ENCODE results near the gene FOSL1.

The FOSL1 gene

DNA sequence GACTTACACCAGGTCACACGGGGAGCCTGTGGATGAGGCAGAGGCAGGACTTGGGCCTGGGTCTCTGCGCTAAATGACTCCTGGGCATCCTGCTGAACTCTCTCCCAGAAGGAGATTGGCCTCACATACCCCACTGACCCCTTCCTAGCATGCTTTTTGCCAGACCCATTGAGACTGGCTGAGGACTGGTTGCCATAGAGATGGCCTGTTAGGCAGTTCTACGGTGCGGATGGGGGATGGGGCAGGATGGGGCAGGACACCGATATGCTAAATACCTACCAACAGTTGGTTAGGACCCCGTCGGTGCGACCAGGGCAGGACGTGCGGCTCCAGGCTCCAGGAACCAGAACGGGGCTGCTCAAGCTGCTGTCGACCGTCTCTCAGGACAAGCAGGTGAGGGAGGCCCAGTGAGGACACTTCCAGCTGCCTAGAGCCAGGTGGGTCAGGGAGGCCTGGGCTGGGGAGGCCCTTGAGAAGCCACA is 45.3 kb upstream of the FOSL1 start, which contains the start of gene TSGA10IP:
Gene TSGA10IP, plus strand, starts transcription at position 51 of the 482 bp plus-strand sequence. Its CDS starts 196 bp downstream, at position 247.
- Mint-ChIP-seq H3K4me1 (peaks cover 6% of the 10 kb centered on the region), H3K36me3 (ENCODE audit: low read depth) (no peaks in the 10 kb centered on the region), H3K9me3 (no peaks in the 10 kb centered on the region), H3K27ac (no peak within 1 kb of the TSS), H3K27me3 (ENCODE audit: low read depth) (peaks cover 12% of the 10 kb centered on the region), H3K4me3 (no peak within 1 kb of the TSS)
- TF ChIP-seq, protein P1, sequence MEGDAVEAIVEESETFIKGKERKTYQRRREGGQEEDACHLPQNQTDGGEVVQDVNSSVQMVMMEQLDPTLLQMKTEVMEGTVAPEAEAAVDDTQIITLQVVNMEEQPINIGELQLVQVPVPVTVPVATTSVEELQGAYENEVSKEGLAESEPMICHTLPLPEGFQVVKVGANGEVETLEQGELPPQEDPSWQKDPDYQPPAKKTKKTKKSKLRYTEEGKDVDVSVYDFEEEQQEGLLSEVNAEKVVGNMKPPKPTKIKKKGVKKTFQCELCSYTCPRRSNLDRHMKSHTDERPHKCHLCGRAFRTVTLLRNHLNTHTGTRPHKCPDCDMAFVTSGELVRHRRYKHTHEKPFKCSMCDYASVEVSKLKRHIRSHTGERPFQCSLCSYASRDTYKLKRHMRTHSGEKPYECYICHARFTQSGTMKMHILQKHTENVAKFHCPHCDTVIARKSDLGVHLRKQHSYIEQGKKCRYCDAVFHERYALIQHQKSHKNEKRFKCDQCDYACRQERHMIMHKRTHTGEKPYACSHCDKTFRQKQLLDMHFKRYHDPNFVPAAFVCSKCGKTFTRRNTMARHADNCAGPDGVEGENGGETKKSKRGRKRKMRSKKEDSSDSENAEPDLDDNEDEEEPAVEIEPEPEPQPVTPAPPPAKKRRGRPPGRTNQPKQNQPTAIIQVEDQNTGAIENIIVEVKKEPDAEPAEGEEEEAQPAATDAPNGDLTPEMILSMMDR (IDR thresholded peaks at IDR 0.05; ENCODE audit: unreplicated experiment in 3 of 3) = no peak

DNA sequence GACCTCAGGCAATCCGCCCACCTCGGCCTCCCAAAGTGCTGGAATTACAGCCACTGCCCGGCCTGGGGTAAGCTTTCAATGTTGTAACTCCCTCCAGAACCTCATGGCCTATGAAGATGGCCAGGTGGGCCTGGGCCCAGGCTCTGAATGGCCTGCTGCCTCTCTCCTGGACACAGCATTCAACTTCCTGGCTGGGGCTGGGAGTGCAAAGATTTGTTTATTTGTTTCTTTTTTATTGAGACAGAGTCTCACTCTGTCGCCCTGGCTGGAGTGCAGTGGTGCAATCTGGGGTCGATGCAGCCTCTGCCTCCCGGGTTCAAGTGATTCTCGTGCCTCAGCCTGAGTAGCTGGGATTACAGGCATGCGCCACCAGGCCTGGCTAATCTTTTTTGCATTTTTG is 44.6 kb upstream of the FOSL1 start:
- H3K36me3 Mint-ChIP-seq (ENCODE audit: low read depth) = no peaks in the 10 kb centered on the region
- H3K27ac Mint-ChIP-seq = no peak overlapping the region
- no peak overlapping the region for H3K4me3 Mint-ChIP-seq
- no peaks in the 10 kb centered on the region for H3K9me3 Mint-ChIP-seq
- TF ChIP-seq, protein P1 (IDR thresholded peaks at IDR 0.05; ENCODE audit: unreplicated experiment in 3 of 3) = no peak
- H3K27me3 Mint-ChIP-seq (ENCODE audit: low read depth) = peaks cover 12% of the 10 kb centered on the region
- peaks cover 6% of the 10 kb centered on the region for H3K4me1 Mint-ChIP-seq

DNA sequence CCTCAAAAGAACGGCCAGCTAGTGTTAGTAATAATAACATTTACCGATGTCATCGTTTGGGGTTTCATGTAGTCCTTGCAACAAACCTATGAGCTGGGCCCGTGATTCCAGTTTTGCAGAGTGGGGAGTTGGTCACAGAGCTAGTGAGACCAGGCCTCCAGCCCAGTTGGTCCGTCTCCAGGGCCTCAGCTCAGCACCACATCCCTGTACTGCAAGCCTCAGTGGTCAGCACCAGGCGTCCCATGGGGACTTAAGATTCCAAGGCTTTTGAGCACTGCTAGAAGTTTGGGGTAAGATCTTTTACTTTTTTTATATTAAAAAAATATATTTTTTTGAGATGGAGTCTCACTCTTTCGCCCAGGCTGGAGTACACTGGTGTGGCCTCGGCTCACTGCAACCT is 44.0 kb upstream of the FOSL1 start:
- no peaks in the 10 kb centered on the region for H3K9me3 Mint-ChIP-seq
- H3K27me3 Mint-ChIP-seq (ENCODE audit: low read depth) = peaks cover 12% of the 10 kb centered on the region
- no peaks in the 10 kb centered on the region for H3K36me3 Mint-ChIP-seq (ENCODE audit: low read depth)
- no peak overlapping the region for H3K4me3 Mint-ChIP-seq
- H3K27ac Mint-ChIP-seq = no peak overlapping the region
- TF ChIP-seq, protein P1 (IDR thresholded peaks at IDR 0.05; ENCODE audit: unreplicated experiment in 3 of 3) = no peak
- H3K4me1 Mint-ChIP-seq = peaks cover 6% of the 10 kb centered on the region

DNA sequence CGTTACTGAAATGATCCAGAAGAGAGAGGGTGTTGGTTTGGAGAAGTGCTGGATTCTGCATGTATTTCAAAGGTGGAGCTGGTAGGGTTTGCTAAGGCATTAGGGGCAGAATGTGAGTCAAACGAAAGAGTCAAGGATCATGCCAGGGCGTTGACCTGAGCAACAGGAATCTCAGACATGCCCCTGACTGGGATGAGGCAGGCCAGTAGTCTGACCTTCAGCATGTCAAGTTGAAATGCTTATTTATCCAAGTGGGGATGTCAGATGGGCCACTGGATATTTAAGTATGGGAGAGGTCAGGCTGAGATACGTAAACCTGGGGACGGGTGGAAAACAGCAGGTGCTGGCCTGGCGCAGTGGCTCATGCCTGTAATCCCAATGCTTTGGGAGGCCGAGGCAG is 42.3 kb upstream of the FOSL1 start:
- peaks cover 6% of the 10 kb centered on the region for H3K4me1 Mint-ChIP-seq
- no peak overlapping the region for H3K4me3 Mint-ChIP-seq
- H3K36me3 Mint-ChIP-seq (ENCODE audit: low read depth) = no peaks in the 10 kb centered on the region
- H3K27me3 Mint-ChIP-seq (ENCODE audit: low read depth) = peaks cover 16% of the 10 kb centered on the region
- H3K9me3 Mint-ChIP-seq = no peaks in the 10 kb centered on the region
- TF ChIP-seq, protein P1 (IDR thresholded peaks at IDR 0.05; ENCODE audit: unreplicated experiment in 3 of 3) = no peak
- H3K27ac Mint-ChIP-seq = peak overlapping the region in 1 of 3 experiments; percentile 23

DNA sequence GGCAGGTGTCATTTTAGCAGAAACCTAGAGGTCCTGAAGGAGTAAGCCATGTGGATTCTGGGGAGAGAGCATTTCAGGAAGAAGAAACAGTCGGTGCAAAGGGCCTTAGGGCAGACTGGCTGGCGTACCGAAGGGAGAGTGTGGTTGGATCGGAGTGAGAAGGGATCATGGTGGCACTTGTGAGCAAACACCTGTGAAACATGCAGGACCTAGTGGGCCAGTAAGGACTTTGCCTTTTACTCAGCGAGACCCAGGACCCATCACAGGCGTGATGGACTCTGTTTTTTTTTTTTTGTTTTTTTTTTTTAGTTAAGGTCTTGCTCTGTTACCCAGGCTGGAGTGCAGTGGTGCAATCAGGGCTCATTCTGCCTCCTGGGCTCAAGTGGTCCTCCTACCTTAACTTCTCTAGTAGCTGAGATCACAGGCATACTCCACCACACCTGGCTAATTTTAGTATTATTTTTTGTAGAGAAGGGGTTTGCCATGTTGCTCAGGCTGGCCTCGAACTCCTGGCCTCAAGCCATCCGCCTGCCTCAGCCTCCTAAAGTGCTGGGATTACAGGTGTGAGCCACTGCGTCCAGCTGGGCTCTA is 41.6 kb upstream of the FOSL1 start:
- TF ChIP-seq, protein P1 (IDR thresholded peaks at IDR 0.05; ENCODE audit: unreplicated experiment in 3 of 3) = no peak
- Mint-ChIP-seq H3K4me3 (no peak overlapping the region), H3K36me3 (ENCODE audit: low read depth) (no peaks in the 10 kb centered on the region), H3K27ac (no peak overlapping the region), H3K4me1 (peaks cover 6% of the 10 kb centered on the region), H3K9me3 (no peaks in the 10 kb centered on the region), H3K27me3 (ENCODE audit: low read depth) (peaks cover 18% of the 10 kb centered on the region)

DNA sequence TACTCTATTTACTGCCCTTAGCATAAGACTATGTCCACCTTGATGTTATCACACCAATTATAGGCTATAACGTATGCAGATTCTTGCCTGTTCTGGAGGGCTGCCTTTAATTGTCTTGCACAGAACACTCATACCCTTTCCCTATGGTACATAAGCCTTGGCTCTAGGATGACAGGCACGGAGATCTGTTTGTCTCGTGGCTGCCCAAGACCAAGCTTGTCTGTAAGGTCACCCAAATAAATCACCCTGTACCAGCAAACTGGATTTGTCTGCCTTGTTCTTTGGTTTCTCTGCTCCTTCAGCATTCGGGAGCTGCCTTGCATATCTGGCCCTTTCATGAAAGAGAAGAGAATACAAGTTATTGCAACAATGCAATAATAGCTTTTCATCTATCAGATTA is 37.6 kb upstream of the FOSL1 start:
- TF ChIP-seq, protein P1 (IDR thresholded peaks at IDR 0.05; ENCODE audit: unreplicated experiment in 3 of 3) = no peak
- H3K4me1 Mint-ChIP-seq = peaks cover 12% of the 10 kb centered on the region
- H3K27ac Mint-ChIP-seq = peak overlapping the region in 1 of 3 experiments; percentile 20
- peaks cover 18% of the 10 kb centered on the region for H3K27me3 Mint-ChIP-seq (ENCODE audit: low read depth)
- H3K4me3 Mint-ChIP-seq = no peak overlapping the region
- H3K9me3 Mint-ChIP-seq = no peaks in the 10 kb centered on the region
- H3K36me3 Mint-ChIP-seq (ENCODE audit: low read depth) = no peaks in the 10 kb centered on the region

Data from nephron (organoid).